ENCODE data around the gene INCA1.
A peak's percentile ranks its signal among the peaks of the same experiment; 100 is the strongest.

Gene INCA1

DNA sequence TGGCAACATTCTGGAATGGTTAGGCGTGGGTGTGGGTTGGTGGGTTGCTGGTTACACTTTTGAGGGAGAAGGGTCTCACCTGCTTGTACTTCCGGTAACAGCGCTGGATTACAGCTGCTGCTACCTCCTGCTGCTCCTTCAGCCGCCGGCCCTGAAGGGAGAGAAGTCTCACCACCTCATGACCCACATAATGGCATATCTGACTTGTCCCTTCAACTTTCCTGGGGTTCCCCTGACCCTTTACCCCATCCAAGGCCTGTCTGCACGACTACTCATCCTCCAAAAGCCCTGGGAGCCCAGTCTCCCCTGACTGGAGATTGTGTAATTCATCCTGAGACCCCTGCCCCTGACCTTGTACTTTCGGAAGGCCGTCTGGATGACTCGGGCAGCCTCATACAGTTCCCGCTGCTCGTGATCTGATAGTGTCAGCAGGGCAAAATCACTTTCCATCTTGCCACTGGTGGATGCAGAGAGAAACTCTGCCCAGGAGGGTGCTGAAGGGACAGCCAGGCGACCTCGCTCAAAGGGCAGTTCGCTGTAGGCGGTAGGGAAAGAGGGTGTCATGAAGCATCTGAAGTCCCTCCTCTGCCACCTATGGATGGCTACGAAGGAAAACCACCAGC is 27.7 kb downstream of the INCA1 start:
- DNase-seq: no peak

- no peak for DNase-seq
Observed at GRCh38 chr17:4969047-4969550, 28.2 kb downstream of the INCA1 start.

GRCh38 chr17:4968486-4969046 is 28.8 kb downstream of the INCA1 start:
- no peak for DNase-seq

- peak; percentile 79 for DNase-seq
Observed at GRCh38 chr17:4967539-4968485, 29.5 kb downstream of the INCA1 start, which contains the start of gene SPAG7. Gene SPAG7, minus strand, starts transcription at chr17:4967817. Its CDS starts 13 bp downstream, at chr17:4967804.

DNA sequence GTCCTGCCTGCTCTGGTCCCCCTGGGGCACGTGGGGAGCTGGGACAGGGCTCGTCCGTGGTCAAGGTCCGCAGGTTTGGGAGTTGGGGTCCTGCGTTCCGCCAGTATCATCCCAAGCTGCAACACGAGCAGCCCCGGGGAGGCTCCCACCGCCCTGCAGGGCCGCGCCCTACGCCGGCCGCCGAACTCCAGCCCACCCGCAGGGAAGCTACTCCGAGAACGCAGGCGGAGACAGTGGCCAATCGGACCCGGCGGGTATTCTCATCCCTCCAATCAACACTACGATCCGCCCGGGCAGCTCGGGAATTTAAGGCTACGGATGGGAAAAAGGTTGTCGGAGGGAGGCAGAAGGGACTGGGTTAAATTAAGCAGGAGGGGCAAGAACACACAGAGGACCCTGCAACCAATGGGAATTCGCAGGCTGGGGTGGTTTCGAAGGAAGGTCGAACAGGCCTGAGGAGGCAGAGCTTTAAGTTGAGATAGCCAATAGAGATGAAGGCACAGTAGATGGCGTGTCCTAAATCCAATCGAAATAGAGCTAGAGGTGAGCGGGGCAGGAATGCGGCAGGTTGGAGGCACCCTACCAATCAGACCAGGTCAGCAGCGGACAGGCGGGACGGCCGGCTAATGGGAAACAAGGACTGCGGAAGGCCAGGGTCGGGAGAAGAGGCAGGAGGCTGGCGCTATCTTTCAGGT is 30.3 kb downstream of the INCA1 start:
- DNase-seq: peak; percentile 85

DNA sequence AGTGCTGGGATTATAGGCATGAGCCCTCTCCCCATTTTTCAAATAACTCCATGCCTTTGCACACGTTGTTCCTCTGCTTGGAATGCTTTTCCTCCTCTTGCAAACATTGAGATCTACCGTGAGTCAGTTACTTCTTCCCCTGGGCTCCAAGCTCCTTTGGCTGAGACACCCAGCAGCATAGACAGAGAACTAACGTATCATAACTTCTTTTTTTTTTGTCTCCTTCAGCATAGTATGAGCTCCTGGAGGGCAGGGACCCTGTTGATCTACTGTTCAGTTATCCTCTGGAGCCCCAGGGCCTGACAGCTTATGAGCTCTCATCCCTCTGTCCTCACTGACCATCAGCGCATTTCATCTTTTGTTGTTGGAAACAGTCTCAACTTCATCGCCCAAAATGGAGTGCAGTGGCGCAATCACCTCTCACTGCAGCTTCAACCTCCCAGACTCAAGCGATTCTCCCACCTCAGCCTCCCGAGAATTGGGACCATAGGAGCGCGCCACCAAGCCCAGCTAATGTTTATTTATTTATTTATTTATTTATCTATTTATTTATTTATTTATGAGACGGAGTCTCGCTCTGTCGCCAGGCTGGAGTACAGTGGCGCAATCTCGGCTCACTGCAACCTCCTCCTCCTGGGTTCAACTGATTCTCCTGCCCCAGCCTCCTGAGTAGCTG is 31.9 kb downstream of the INCA1 start:
- DNase-seq: no peak

DNA sequence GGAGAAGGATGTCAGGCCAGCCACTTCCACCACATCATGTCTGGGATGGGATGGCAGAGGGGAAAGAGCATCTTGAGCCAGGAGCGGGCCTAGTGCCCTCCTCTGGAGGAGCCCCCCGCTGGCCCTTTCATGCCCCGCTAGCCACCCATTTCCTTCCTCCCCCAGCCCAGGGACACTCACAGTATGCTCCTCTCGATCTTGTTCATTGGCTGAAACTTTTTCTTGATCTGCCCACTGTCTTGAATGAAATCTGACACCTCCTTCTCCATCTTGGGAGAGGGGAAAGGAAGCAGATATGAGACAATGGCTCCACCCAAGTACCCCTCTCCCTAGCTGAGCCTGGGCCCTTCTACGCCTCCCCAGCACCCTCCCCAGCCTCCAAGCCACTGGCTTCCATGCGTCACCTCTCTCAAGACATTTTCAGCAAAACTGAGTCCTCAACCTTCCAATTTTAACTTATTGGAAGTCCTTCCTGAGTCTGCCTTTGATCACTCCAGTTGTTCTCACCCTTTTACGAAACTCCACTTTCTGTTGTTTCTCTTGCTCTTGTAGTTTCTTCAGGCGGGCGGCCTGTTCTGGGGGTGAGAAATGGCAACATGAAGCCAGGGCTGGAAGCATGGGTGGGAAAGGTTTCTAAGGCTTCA is 36.9 kb downstream of the INCA1 start:
- no peak for DNase-seq

GRCh38 chr17:4959261-4959965 is 37.9 kb downstream of the INCA1 start:
- DNase-seq: no peak

GRCh38 chr17:4958102-4958501 is 39.2 kb downstream of the INCA1 start:
- no peak for DNase-seq

DNA sequence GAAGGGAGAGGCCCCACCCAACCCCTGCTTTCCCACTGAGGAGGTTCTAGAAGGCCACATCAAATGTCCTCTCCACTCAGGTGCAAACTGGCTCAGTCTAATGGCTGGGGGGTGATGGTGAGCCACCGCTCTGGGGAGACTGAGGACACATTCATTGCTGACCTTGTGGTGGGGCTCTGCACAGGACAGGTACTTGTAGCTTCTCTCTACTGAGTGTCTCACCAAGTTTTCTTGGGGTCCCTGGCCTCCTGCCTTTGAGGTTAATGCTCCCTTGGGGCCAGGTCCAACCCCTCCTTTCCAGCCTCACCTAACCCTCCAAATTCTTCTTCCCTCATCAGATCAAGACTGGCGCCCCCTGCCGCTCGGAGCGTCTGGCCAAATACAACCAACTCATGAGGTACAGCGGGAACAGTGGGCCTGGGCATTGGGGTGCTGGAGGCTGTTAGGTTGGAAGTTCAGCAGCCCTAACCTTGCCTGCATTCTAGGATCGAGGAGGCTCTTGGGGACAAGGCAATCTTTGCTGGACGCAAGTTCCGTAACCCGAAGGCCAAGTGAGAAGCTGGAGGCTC is 40.7 kb downstream of the INCA1 start:
- DNase-seq: no peak

- no peak for DNase-seq
Observed at GRCh38 chr17:4955091-4955490, 42.2 kb downstream of the INCA1 start.

DNA sequence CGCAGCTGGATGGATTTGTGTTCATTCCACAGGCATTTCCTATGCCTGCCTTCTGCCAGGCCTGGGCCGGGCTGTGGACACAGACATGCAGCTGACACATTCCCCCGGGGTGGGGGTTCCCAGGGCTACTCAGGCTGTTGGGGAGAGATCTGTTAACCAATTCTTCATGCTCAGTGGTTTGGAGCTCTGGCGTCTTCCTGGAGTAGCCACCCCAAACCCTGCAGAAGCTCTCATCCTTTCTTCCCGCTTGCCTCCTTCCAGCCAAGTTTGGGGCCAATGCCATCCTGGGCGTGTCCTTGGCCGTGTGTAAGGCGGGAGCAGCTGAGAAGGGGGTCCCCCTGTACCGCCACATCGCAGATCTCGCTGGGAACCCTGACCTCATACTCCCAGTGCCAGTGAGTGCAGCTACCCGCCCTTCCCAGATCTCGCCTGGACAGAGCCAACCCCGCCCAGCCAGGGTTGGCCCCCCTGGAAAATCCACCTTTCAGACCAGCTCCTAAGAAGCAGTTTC is 43.8 kb downstream of the INCA1 start:
- no peak for DNase-seq

- no peak for DNase-seq
Observed at GRCh38 chr17:4951486-4951885, 45.8 kb downstream of the INCA1 start.

DNA sequence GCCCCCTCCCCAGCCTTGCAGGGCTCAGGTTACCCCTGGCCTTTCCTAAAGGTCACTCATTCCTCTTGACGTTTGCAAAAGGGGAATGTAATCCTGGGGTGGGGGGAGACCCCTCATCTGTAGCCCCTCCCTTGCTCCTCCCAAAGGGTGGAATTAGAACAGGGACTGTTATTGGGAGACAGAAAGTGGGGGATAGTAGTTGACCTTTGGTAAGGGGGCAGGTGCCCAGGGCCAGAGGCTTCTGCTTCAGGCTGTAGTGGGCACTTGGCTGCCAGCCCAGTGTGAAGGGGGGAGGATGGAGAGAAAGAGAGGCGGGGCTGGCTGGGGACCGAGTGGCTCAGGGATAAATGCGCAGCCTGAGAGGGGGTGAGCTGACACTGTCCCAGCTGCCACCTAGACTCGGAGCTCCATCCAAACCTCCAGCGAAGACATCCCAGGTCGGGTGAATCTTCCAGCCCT is 46.5 kb downstream of the INCA1 start, which contains the start of gene ENO3:
TSS of gene ENO3 (plus strand) at position 374 of the 459 bp plus-strand sequence. CDS start 711 bp downstream, outside the sequence.
- no peak for DNase-seq

- no peak for DNase-seq
Observed at GRCh38 chr17:4950075-4950745, 47.1 kb downstream of the INCA1 start.

- peak; percentile 64 for DNase-seq
Observed at GRCh38 chr17:4949321-4950074, 47.8 kb downstream of the INCA1 start.

- DNase-seq: peak; percentile 95
Observed at GRCh38 chr17:4948931-4949320, 48.4 kb downstream of the INCA1 start.

GRCh38 chr17:4948166-4948930 is 49.0 kb downstream of the INCA1 start, which contains the start of gene PFN1:
Gene PFN1, minus strand, starts transcription at chr17:4948530. Its CDS starts 136 bp downstream, at chr17:4948394.
- peak; percentile 82 for DNase-seq

Data from 8988T (cell line).